SKM-1 (cell line): Measurements from ENCODE around the gene KLF8.

Experiments
- DNase-seq: peaks from one replicate; lab custom pipeline; 2025; ENCODE audit not compliant: unreplicated experiment; lab: John Stamatoyannopoulos, UW

Gene KLF8

DNA sequence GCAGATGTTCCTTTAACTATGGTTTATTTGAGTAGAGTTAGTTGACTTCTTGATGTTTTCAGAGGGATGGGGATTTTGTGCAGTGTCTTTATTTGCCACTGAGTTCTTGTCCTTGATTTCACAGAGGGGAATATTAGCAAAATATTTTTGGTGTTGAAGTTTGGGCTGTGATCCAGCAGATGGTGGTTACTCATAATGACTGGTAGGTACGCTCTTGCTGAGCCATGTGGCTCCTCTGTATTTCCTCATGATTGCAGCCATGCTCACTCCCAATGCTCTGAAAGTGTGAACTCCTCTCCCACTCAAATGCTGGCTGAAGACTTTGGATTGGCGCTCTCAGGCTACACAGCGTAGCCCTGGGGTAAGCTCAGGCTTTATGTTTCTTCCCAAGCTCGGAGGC is 77.7 kb downstream of the KLF8 start:
- DNase-seq: no peak

- no peak for DNase-seq
These were observed 78.4 kb downstream of the KLF8 start for GRCh38 chrX:56310581-56310980.

GRCh38 chrX:56313308-56313707 is 81.2 kb downstream of the KLF8 start:
- DNase-seq: no peak

DNA sequence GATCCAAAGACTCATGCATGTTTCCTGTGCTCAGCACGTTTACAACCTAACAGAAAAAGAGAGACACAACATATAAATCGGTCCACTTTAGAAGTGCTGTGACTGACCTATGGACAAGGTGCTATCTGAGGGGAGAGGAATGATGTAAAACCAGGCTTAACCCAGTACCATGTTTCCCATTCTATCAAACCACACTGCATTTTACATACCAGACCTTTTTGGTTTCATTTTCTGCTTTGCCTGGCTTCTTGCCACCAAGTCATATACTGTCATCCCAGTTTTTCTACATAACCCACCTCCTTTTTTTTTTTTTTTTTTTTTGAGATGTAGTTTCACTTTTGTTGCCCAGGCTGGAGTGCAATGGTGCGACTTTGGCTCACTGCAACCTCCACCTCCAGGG is 82.2 kb downstream of the KLF8 start:
- no peak for DNase-seq

- DNase-seq: no peak
These were observed 85.9 kb downstream of the KLF8 start for GRCh38 chrX:56318076-56318475.

DNA sequence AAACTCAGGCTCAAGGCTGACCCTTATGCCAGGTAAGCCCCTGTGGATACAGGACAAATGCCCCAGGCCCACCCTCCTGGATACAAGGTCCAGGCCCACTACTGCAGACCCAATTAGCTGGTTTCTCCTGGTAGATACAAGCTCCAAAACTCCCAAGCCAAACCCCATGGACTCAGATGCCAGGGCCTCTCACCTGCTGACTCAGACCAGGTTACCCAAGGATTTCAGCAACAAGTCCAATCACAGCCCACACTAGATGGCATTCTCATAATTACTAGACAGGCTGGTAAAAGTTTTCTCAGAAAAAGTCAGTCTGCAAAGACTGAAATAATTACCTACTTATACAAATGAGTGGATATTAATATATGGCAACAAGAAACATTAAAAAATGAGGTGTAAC is 87.0 kb downstream of the KLF8 start:
- no peak for DNase-seq
